ENCODE data around the gene TKT. TPM values are rescaled to one million over a fixed set of nuclear protein-coding genes. Genes with fewer than 3 reads are reported as not detected.

TKT gene
- total and polyA plus RNA-seq, 2 experiments from 2014 or later, result 584 to 1,411 TPM

- Histone ChIP-seq H3K9me2 (ENCODE audit: insufficient read depth) (no peaks in the 10 kb centered on the region), H4K20me1 (replicated peaks; ENCODE audit: insufficient read depth) (no peaks in the 10 kb centered on the region), H3K79me2 (replicated peaks; ENCODE audit: insufficient read depth) (no peaks in the 10 kb centered on the region), H3K4me1 (ENCODE audit: insufficient read depth) (no peaks in the 10 kb centered on the region), H3K4me2 (no peak overlapping the region), H2AFZ (no peak overlapping the region), H3F3A (replicated peaks; ENCODE audit: low read depth) (no peaks in the 10 kb centered on the region), H3K4me3 (no peak overlapping the region), H3K27ac (ENCODE audit: low read depth) (no peak overlapping the region), H3K36me3 (ENCODE audit: insufficient read depth) (no peaks in the 10 kb centered on the region), H3K27me3 (ENCODE audit: insufficient read depth) (no peaks in the 10 kb centered on the region)
- ATAC-seq, result no peak
- TF ChIP-seq NANOG (IDR thresholded peaks at IDR 0.05; ENCODE audit: borderline replicate concordance) (no peak), CREB1 (CRISPR knock-in tag; IDR thresholded peaks at IDR 0.05; ENCODE audit: low read depth) (no peak), JUNB (IDR thresholded peaks at IDR 0.05; ENCODE audit: unreplicated experiment) (no peak), ZNF462 (CRISPR knock-in tag; IDR thresholded peaks at IDR 0.05) (no peak), STAT1 (IDR thresholded peaks at IDR 0.05; ENCODE audit: unreplicated experiment) (no peak), ZNF331 (CRISPR knock-in tag; IDR thresholded peaks at IDR 0.05; ENCODE audit: low read depth) (no peak), EZH2 (IDR thresholded peaks at IDR 0.05; ENCODE audit: low read depth, unreplicated experiment) (no peak), EZH2phosphoT487 (IDR thresholded peaks at IDR 0.05; ENCODE audit: unreplicated experiment) (no peak)
- H3K27ac Mint-ChIP-seq, result no peak overlapping the region
- no peak overlapping the region for H3K4me3 Mint-ChIP-seq
- no peak for DNase-seq (ENCODE audit: low spot score)
- H3K36me3 Mint-ChIP-seq (ENCODE audit: low read depth), result peaks cover 6% of the 10 kb centered on the region; the same call in 2 of the 3 replicates
- H3K27me3 Mint-ChIP-seq (ENCODE audit: insufficient read depth, low read depth, poor library complexity), result peaks cover 14% of the 10 kb centered on the region
- H3K4me1 Mint-ChIP-seq, result no peaks in the 10 kb centered on the region; the same call in 2 of the 3 replicates
- peaks cover 17% of the 10 kb centered on the region for H3K9me3 Mint-ChIP-seq
Measured at GRCh38 chr3:53213276-53213675, 42.5 kb downstream of the TKT start.
